Endothelial cell of umbilical vein (primary cell): ENCODE measurements around the gene NBEAL2. TPM values are rescaled to one million over a fixed set of nuclear protein-coding genes. Genes with fewer than 3 reads are reported as not detected.

Source experiments
- BruUV-seq: library from RNA; stranded (reverse); fragments of 400-500 nt; replicated peaks from 2 replicates; lab custom pipeline; 2021; lab: Mats Ljungman, UMichigan
- CTCF ChIA-PET: fragments of 300-600, 350-600 bp; sonication (Branson Sonifier 250); formaldehyde crosslinking; loops from one replicate; lab custom pipeline; 2021; ENCODE audit warnings: antibody characterized with exemption, inconsistent platforms; lab: Charles Lee
- POLR2A ChIA-PET: fragments of 300-600, 350-600 bp; sonication (Branson Sonifier 250); formaldehyde crosslinking; loops from one replicate; lab custom pipeline; 2021; ENCODE audit warnings: antibody characterized with exemption, inconsistent platforms; lab: Charles Lee
- DNase-seq: peaks from one replicate; pipeline ENCODE4 v3.0.0-alpha.2; 2011; ENCODE audit warnings: low read depth, low spot score
- FAIRE-seq: peaks from 2 replicates; lab custom pipeline; 2011; peaks lifted over from hg19 to GRCh38; lab: Jason Lieb, UNC
- H2AFZ ChIP-seq: 2 replicates; pipeline ENCODE4 v1.6.0; 2012; ENCODE audit warnings: low read depth, low read length, control low read depth, inconsistent platforms
- H3K27ac ChIP-seq: 2 replicates; pipeline ENCODE4 v1.5.1; 2011; ENCODE audit warnings: low read depth, mild to moderate bottlenecking, control low read depth, low read length, moderate library complexity; ENCODE audit not compliant: insufficient read depth
- H3K27me3 ChIP-seq, 2 experiments: 2 replicates each; pipeline versions ENCODE4 v1.6.0 to v1.6.1; 2011; ENCODE audit warnings: low read length in 2 of 2, mixed read lengths in 1 of 2; ENCODE audit not compliant: control insufficient read depth in 2 of 2, insufficient read depth in 2 of 2
- H3K36me3 ChIP-seq, 2 experiments: 2 replicates in 1 of 2; 3 replicates in 1 of 2; pipeline ENCODE4 v1.5.1; 2011; ENCODE audit warnings: low read length in 2 of 2, mild to moderate bottlenecking in 1 of 2, moderate library complexity in 1 of 2; ENCODE audit not compliant: control insufficient read depth in 2 of 2, insufficient read depth in 2 of 2; ENCODE audit errors: extremely low read depth in 1 of 2
- H3K4me1 ChIP-seq: 3 replicates; pipeline ENCODE4 v1.5.1; 2011; ENCODE audit warnings: mild to moderate bottlenecking, low read length; ENCODE audit not compliant: control insufficient read depth, insufficient read depth; ENCODE audit errors: extremely low read depth
- H3K4me2 ChIP-seq: 2 replicates; pipeline ENCODE4 v1.6.1; 2011; ENCODE audit warnings: low read length, control low read depth, mixed read lengths; ENCODE audit not compliant: insufficient read depth
- H3K4me3 ChIP-seq, 3 experiments: fragments of 200-600 bp in 1 of 3; sonication (generic), shearing (Covaris generic) in 1 of 3; replicated peaks in 1 of 3; 2 replicates each; pipeline ENCODE4 v1.5.1; 2011 to 2016; ENCODE audit warnings: control low read depth in 3 of 3, low read length in 3 of 3, mild to moderate bottlenecking in 2 of 3, inconsistent platforms in 1 of 3, low read depth in 1 of 3, moderate library complexity in 1 of 3; ENCODE audit not compliant: insufficient read depth in 1 of 3
- H3K79me2 ChIP-seq: 2 replicates; pipeline ENCODE4 v1.6.0; 2012; ENCODE audit warnings: low read length, inconsistent platforms; ENCODE audit not compliant: control insufficient read depth, insufficient read depth
- H3K9ac ChIP-seq: replicated peaks from 2 replicates; pipeline ENCODE3; 2011; ENCODE audit warnings: low read length, control low read depth; ENCODE audit not compliant: insufficient read depth; ENCODE audit errors: extremely low read depth
- H3K9me1 ChIP-seq: replicated peaks from 3 replicates; pipeline ENCODE4 v1.6.0; 2011; ENCODE audit warnings: mild to moderate bottlenecking, low read length; ENCODE audit not compliant: control insufficient read depth, insufficient read depth; ENCODE audit errors: extremely low read depth
- H3K9me3 ChIP-seq: replicated peaks from 2 replicates; pipeline ENCODE4 v1.5.1; 2012; ENCODE audit warnings: low read length, inconsistent platforms; ENCODE audit not compliant: control insufficient read depth, insufficient read depth
- H4K20me1 ChIP-seq: replicated peaks from 2 replicates; pipeline ENCODE3; 2011; ENCODE audit warnings: mild to moderate bottlenecking, low read length; ENCODE audit not compliant: control insufficient read depth, insufficient read depth; ENCODE audit errors: extremely low read depth
- CTCF ChIP-seq, 2 donors: IDR thresholded peaks; 1 replicate in 1 of 2; 2 replicates in 1 of 2; pipeline ENCODE4 v1.5.1; 2011; ENCODE audit warnings: low read length in 2 of 2, mild to moderate bottlenecking in 2 of 2, moderate library complexity in 2 of 2, control low read depth in 1 of 2, inconsistent platforms in 1 of 2, low read depth in 1 of 2; ENCODE audit not compliant: insufficient read depth in 1 of 2; ENCODE audit errors: extremely low read depth in 1 of 2
- FOS ChIP-seq: IDR thresholded peaks from 2 replicates; pipeline ENCODE4 v1.6.1; 2011; ENCODE audit warnings: mild to moderate bottlenecking, low read length, moderate library complexity, borderline replicate concordance; ENCODE audit not compliant: insufficient read depth
- GATA2 ChIP-seq: IDR thresholded peaks from 2 replicates; pipeline ENCODE4 v1.7.0; 2011; ENCODE audit warnings: low read depth, mild to moderate bottlenecking, moderate library complexity, mixed read lengths, low read length; ENCODE audit not compliant: insufficient read length, insufficient read depth
- JUN ChIP-seq: IDR thresholded peaks from 2 replicates; pipeline ENCODE4 v1.6.1; 2011; ENCODE audit warnings: borderline replicate concordance, low read depth; ENCODE audit not compliant: insufficient read length, insufficient read depth
- MAX ChIP-seq: IDR thresholded peaks from 2 replicates; pipeline ENCODE4 v1.6.1; 2011; ENCODE audit not compliant: insufficient read depth, insufficient read length
- MYC ChIP-seq: IDR thresholded peaks from one replicate; pipeline ENCODE4 v1.6.1; 2011; ENCODE audit warnings: mild to moderate bottlenecking, low read depth, low read length
- POLR2A ChIP-seq: IDR thresholded peaks from 2 replicates; pipeline ENCODE4 v1.6.1; 2012; ENCODE audit warnings: low read depth, mild to moderate bottlenecking, control low read depth, low read length
- POLR2AphosphoS5 ChIP-seq: IDR thresholded peaks from 2 replicates; pipeline ENCODE4 v1.6.1; 2012; ENCODE audit warnings: low read depth, mild to moderate bottlenecking, control low read depth, low read length, moderate library complexity; ENCODE audit not compliant: insufficient read depth
- dilution Hi-C: fragments of 300-500 bp; cut with MboI; formaldehyde crosslinking; loops from one replicate; pipeline ENCODE4 v1.15.0; 2019; ENCODE audit warnings: low sequenced_read_pairs; ENCODE audit not compliant: extremely low pct_ligation_motif_present
- intact Hi-C: fragments of 100-400 bp; cut with micrococcal nuclease; formaldehyde crosslinking; loops from one replicate; pipeline ENCODE4 v1.10.0; 2022
- polyA plus RNA-seq, 4 experiments: library from polyadenylated mRNA; depleted of rRNA in 3 of 4; stranded (reverse) in 3 of 4; unstranded in 1 of 4; fragments of >200 nt; gene quantifications; 2 replicates each; pipeline versions ENCODE4 v1.2.1 to v1.2.3, GENCODE V29; 2011 to 2012; ENCODE audit warnings: missing spikeins in 1 of 4
- total RNA-seq: library from RNA; stranded (reverse); gene quantifications from 2 replicates; pipeline ENCODE4 v1.2.3, GENCODE V29; 2021

Gene NBEAL2
- total and polyA plus RNA-seq, 2 donors (not counting 3 experiments of a cell fraction or from before 2014, with no cell fraction given), result 48.0 to 84.7 TPM

- Histone ChIP-seq H3K9ac (peak overlapping the region; percentile 28), H3K27ac (no peak overlapping the region), H3K4me3 (no peak overlapping the region), H3K9me1 (no peaks in the 10 kb centered on the region), H2AFZ (no peak overlapping the region), H3K4me1 (peaks cover 30% of the 10 kb centered on the region), H3K36me3 (no peaks in the 10 kb centered on the region), H4K20me1 (peaks cover 6% of the 10 kb centered on the region), H3K9me3 (no peaks in the 10 kb centered on the region), H3K27me3 (no peaks in the 10 kb centered on the region), H3K79me2 (peaks cover 96% of the 10 kb centered on the region), H3K4me2 (no peak overlapping the region)
- POLR2A ChIA-PET, result interaction anchor here (0.5 kb wide), 1 partner anchor 10 kb away, joined by 3 read pairs; no protein-coding TSS in a partner anchor
- intact Hi-C loops, result no loop called here
- no TSS peak for BruUV-seq
- peak; percentile 69 for FAIRE-seq
- DNase-seq, result no peak
- dilution Hi-C loops, result no loop called here
- TF ChIP-seq JUN (no peak), POLR2A (no peak), POLR2AphosphoS5 (no peak), GATA2 (no peak), FOS (no peak), MAX (no peak), MYC (no peak), CTCF (IDR thresholded peaks at IDR 0.05; ENCODE audit: extremely low read depth in 1 of 2, insufficient read depth in 1 of 2, low read depth in 1 of 2, low read length in 2 of 2) (no peak)
- CTCF ChIA-PET, result interaction anchor here (0.8 to 1.9 kb wide), 10 partner anchors 10 to 62 kb away, joined by 3 to 10 read pairs (median 4); no protein-coding TSS in a partner anchor
These were observed 8.9 kb upstream of the NBEAL2 start for GRCh38 chr3:46970391-46971091.
